A549 (cell line): Measurements from ENCODE around the gene ANK2.

Source experiments
- EP300 ChIP-seq, 2 experiments: fragments of >200 bp; sonication (Bioruptor Twin); formaldehyde crosslinking; IDR thresholded peaks; 2 replicates in 1 of 2; 3 replicates in 1 of 2; pipeline ENCODE4 v1.6.1; 2016 to 2017
- GATA3 ChIP-seq: IDR thresholded peaks from 2 replicates; pipeline ENCODE4 v1.6.1; 2012; ENCODE audit warnings: borderline replicate concordance
- JUN ChIP-seq, 2 experiments: fragments of >200 bp; sonication (Bioruptor Twin); formaldehyde crosslinking; IDR thresholded peaks; 2 replicates in 1 of 2; 3 replicates in 1 of 2; pipeline ENCODE4 v1.6.1; 2016 to 2017
- NR3C1 ChIP-seq: fragments of >200 bp; sonication (Bioruptor Twin); formaldehyde crosslinking; IDR thresholded peaks from 3 replicates; pipeline ENCODE4 v1.6.1; 2017
- POLR2A ChIP-seq: IDR thresholded peaks from 2 replicates; pipeline ENCODE4 v1.6.1; 2012; ENCODE audit warnings: mild to moderate bottlenecking, low read length
- SMC3 ChIP-seq: fragments of >200 bp; sonication (Bioruptor Twin); formaldehyde crosslinking; IDR thresholded peaks from 3 replicates; pipeline ENCODE4 v1.6.1; 2018; ENCODE audit warnings: inconsistent platforms
- ZC3H11A ChIP-seq: fragments of 450-650 bp; IDR thresholded peaks from 2 replicates; pipeline ENCODE4 v1.6.1; 2014; ENCODE audit warnings: antibody characterized with exemption, mild to moderate bottlenecking
- ZSCAN20 ChIP-seq: fragments of 250-450 bp; sonication (Bioruptor Pico); IDR thresholded peaks from 2 replicates; pipeline ENCODE4 v1.8.0; 2022; ENCODE audit warnings: mild to moderate bottlenecking, moderate library complexity
- TF ChIP-seq, protein P1 (sequence below): fragments of 450-650 bp; IDR thresholded peaks from 2 replicates; pipeline ENCODE4 v1.6.1; 2014; ENCODE audit warnings: antibody characterized with exemption
- TF ChIP-seq, protein P2 (sequence below): fragments of 250-450 bp; sonication (Bioruptor Pico); IDR thresholded peaks from 2 replicates; pipeline ENCODE4 v1.5.0; 2021; ENCODE audit warnings: mild to moderate bottlenecking, moderate library complexity, borderline replicate concordance
- TF ChIP-seq, protein P3 (sequence below): fragments of >200 bp; sonication (Bioruptor Twin); formaldehyde crosslinking; IDR thresholded peaks from 3 replicates; pipeline ENCODE4 v1.5.1; 2016
- TF ChIP-seq, protein P4 (sequence below): IDR thresholded peaks from 2 replicates; pipeline ENCODE4 v1.6.1; 2012

DNA sequence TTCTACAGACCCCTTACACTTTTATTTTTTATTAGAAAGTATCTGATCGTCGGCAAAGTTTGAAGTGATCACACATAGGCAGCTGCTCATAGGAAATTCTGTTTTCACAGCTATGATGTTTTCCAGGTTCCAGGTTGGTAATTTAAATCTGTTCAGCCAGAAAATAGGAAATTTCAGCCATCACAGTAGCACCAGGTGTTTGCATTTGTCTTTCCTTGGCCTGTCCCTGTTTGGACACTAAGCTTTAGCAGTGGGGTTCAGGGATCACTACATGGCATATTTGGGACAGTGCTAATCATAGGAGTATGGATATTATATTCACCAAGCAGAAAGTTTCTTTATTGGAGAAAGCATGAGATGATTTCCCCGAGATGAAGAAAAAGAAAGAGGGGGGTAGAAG lies 92.9 kb downstream of the ANK2 start:
- TF ChIP-seq POLR2A (no peak), GATA3 (no peak), ZSCAN20 (CRISPR knock-in tag) (no peak), JUN (IDR thresholded peaks at IDR 0.05) (no peak), EP300 (IDR thresholded peaks at IDR 0.05) (no peak), ZC3H11A (no peak), NR3C1 (no peak), SMC3 (no peak)
- TF ChIP-seq, protein P1, sequence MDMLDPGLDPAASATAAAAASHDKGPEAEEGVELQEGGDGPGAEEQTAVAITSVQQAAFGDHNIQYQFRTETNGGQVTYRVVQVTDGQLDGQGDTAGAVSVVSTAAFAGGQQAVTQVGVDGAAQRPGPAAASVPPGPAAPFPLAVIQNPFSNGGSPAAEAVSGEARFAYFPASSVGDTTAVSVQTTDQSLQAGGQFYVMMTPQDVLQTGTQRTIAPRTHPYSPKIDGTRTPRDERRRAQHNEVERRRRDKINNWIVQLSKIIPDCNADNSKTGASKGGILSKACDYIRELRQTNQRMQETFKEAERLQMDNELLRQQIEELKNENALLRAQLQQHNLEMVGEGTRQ = no peak
- TF ChIP-seq, protein P2, sequence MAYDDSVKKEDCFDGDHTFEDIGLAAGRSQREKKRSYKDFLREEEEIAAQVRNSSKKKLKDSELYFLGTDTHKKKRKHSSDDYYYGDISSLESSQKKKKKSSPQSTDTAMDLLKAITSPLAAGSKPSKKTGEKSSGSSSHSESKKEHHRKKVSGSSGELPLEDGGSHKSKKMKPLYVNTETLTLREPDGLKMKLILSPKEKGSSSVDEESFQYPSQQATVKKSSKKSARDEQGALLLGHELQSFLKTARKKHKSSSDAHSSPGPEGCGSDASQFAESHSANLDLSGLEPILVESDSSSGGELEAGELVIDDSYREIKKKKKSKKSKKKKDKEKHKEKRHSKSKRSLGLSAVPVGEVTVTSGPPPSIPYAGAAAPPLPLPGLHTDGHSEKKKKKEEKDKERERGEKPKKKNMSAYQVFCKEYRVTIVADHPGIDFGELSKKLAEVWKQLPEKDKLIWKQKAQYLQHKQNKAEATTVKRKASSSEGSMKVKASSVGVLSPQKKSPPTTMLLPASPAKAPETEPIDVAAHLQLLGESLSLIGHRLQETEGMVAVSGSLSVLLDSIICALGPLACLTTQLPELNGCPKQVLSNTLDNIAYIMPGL (CRISPR knock-in tag) = no peak
- TF ChIP-seq, protein P3, sequence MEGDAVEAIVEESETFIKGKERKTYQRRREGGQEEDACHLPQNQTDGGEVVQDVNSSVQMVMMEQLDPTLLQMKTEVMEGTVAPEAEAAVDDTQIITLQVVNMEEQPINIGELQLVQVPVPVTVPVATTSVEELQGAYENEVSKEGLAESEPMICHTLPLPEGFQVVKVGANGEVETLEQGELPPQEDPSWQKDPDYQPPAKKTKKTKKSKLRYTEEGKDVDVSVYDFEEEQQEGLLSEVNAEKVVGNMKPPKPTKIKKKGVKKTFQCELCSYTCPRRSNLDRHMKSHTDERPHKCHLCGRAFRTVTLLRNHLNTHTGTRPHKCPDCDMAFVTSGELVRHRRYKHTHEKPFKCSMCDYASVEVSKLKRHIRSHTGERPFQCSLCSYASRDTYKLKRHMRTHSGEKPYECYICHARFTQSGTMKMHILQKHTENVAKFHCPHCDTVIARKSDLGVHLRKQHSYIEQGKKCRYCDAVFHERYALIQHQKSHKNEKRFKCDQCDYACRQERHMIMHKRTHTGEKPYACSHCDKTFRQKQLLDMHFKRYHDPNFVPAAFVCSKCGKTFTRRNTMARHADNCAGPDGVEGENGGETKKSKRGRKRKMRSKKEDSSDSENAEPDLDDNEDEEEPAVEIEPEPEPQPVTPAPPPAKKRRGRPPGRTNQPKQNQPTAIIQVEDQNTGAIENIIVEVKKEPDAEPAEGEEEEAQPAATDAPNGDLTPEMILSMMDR = no peak
- TF ChIP-seq, protein P4, sequence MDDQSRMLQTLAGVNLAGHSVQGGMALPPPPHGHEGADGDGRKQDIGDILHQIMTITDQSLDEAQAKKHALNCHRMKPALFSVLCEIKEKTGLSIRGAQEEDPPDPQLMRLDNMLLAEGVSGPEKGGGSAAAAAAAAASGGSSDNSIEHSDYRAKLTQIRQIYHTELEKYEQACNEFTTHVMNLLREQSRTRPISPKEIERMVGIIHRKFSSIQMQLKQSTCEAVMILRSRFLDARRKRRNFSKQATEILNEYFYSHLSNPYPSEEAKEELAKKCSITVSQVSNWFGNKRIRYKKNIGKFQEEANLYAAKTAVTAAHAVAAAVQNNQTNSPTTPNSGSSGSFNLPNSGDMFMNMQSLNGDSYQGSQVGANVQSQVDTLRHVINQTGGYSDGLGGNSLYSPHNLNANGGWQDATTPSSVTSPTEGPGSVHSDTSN = no peak
